NCI-H2029 treated with DMSO at 0.1 percent for 48 hours (cell line): ENCODE data around the gene LNX1.

Experiments
- DNase-seq: peaks from one replicate; lab custom pipeline; 2025; lab: John Stamatoyannopoulos, UW

LNX1 gene

DNA sequence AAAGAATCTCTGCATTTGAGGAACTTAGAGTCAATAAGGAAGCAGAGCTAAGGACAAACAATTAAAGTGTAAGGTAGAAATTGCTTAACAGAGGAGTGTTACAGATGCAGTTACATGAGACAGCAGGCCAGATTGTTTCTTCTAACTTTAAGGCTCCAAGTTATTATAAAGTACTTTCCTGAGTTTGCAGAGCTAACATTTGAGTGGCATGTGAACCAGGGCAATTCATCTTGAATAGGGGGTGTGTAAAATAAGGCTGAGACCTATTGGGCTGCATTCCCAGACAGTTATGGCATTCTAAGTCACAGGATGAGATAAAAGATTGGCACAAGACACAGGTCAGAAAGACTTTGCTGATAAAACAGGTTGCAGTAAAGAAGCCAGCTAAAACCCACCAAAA is 7.6 kb upstream of the LNX1 start:
- no peak for DNase-seq

DNA sequence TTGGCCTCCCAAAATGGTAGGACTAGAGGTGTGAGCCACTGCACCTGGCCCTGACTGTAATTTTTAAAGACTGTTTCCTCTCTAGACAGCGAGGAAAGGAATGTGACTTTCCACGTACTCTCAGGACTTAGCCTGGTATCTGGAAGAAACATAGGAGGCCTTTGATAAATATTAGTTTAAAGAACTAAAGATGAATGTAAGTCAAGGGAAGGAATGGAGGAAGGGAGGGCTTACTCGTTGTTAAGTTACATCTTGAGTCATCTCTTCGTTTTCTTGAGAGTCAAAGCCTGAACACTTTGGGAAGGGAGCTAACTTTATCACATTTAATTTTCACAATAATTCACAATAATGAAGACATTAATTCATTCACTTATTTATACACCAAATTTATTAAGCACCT is 7.2 kb upstream of the LNX1 start:
- no peak for DNase-seq

DNA sequence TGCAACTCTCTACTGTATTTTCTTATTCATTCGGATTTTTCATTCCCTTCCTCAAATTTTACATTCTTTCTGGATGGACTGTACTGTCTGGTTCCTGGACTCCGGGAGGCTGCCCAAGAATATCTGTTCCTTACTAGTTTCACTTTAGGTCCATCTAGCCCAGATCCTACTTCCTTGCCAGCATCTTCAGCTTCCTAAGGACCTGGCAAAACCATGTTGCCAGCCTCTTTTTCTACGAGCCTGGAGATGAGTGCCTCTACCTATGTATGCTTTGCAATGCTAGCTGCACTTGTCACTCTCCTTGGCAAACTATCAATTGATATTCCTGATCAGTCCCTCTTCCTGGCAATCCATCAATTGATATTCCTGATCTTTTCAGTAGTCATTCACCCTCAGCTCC is 5.6 kb upstream of the LNX1 start:
- DNase-seq = no peak

DNA sequence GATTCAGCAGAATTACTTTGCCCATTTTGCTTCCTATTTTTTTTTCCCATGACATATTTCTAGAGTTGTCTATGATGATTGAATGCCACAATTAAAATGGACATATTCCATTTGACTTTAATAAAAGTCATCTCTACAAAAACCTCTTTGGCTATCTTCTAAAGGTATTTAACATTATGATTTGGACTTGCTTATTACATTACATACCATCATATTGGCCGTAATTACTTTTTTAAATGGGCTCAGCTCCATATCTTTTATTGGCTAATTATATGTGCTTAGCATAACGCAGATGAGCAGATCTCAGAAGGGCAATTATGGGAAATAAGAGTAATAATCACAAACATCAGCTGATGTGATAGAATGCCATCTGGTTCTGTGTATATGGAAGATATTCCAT is 4.5 kb upstream of the LNX1 start:
- no peak for DNase-seq

DNA sequence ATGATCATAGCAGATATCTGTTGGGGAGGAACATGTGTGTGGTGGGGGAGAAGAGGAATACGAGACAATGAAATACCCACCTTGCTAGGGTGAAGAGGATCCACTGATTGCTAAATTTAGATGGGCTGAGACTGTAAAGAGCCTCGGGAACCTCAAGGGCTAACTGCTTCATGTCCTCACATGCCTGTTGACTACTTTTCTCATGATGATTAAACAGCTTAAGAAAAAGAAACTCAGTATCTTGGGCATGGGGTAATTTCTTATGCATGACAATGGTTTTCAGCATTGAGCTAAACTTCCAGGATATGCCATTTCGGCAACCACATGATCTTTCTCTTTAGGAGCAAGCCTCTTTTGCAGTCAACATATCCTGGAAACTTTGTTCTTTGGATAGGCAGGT is 3.9 kb upstream of the LNX1 start:
- DNase-seq = no peak

DNA sequence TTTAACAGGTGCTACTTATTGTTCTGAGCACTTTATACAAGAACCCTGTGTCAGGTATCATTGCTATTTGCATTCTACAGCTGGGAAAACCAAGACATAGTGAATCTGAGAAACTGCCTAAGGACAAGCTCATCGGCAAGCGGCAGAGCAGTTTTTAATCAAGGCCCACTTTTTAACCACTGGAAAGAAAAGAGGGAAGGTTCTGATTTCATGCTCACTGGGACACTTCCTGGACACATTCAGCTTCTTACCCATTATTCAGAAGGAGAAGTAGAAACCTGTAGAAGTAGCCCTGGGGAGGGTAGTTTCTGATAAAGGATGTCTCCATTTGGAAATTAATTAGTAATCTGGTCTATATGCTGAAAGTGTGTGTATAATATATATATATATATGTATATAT is 2.5 kb upstream of the LNX1 start:
- DNase-seq = peak; percentile 24

DNA sequence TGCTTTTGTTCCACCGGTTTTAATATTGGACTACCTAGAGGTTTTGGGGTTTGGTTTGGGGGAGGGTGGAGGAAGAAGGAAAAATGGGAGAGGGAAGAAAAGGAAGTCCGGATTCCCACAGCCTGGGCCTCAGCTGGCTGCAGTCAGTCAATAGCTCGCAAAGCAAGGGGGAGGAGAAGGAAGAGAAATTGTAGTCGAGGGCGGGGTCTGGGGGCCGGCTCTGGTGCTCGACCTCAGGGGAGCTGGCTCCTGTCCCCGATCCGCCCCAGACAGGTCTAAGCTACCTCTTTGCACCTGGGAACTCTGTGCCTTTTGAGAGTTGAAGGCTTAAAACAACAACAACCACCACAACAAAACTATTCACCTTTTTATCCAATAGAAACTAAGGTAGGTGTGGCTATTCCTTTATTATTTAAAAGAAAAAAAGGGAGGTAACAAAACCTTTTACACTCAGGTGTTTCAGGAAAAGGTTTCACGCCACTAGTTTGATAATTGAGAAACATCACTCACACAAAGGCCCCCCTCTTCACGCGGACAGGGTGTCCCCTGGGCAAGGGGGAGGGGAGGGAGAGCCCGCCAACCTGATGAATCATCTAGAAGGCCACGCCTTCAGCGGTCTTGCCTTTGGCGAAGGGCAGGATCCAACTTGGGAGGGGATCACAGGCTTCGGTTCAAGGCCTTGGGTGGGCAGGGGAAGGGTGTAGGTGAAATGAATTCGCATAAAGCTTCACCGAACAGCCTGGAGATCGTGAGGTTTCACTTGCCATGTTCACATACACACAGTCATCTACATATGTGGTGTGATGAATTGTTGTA is 1.6 kb upstream of the LNX1 start:
- DNase-seq = peak; percentile 91

DNA sequence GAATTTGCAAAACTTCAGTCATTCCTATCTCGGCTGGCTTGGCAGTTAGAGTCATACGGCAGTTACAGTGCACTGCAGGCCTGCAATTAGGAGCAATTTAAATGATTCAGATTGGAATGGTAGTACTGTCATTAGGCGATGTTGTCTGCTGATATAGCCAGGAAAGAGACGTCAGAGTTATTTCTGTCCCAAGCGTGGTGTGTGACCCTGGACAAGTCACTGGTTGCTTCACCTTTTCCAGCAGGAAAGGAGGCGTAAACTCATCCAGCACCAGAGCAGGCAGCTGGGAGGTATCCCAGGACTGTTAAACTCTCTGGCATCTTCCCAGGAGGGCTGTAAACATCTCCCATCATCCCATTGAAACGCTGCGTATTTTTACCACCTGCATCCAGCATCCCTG is 836 bp upstream of the LNX1 start:
- DNase-seq = no peak

DNA sequence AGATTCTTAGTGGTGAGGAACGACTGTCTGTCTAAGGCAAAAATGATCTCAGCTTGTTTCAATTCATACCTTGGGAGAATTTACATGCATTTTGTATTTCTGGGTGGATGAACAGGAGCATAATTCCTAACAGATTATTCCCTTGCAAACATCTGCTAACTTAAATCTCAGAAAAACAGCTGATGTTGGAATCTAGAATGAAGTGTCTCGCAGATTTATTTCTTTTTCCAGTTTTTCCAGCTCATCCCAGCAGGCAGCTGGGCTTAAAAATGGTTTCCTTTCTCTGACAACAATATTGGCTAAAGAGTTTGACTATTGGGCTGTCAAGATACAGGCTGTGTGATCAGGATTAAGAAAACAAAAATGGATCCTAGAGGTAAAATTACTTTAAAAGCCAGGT is 1.1 kb downstream of the LNX1 start:
- no peak for DNase-seq

DNA sequence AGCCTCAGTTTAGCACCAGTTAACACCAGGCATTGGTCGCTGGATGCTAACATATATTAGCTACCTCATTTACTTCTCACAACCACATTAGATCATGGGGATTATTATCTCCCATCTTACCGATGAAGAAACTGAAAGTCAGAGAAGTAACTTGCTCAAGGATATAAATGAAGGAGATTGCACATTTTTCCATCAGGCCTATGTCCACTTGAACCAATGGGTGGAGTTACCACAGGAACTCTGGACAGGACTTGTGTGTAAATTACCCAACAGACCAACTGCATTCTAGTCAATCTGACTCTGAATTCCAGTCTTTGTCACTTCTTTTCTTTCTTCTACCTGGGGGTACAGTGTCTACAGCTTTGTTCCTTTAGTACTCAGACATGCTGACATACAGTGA is 1.8 kb downstream of the LNX1 start:
- DNase-seq = no peak

DNA sequence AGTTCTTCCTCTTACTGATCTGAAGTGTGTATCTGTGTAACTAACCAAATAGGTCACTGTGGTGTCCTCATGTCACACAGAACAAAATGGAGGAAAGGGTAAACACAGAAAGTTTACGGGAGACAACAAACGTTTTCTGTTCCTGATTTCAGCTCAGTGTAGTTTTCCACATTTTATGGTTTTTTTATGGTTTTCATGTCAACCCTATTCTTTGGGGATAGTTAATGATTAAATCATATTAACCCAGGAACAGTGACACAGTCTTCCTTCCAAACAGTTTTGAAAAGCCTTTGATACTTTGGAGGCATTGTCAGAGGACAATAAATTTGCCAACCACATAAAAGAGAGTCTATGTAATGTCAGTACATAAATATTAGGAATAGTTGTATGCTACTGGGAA is 4.2 kb downstream of the LNX1 start:
- DNase-seq = no peak

DNA sequence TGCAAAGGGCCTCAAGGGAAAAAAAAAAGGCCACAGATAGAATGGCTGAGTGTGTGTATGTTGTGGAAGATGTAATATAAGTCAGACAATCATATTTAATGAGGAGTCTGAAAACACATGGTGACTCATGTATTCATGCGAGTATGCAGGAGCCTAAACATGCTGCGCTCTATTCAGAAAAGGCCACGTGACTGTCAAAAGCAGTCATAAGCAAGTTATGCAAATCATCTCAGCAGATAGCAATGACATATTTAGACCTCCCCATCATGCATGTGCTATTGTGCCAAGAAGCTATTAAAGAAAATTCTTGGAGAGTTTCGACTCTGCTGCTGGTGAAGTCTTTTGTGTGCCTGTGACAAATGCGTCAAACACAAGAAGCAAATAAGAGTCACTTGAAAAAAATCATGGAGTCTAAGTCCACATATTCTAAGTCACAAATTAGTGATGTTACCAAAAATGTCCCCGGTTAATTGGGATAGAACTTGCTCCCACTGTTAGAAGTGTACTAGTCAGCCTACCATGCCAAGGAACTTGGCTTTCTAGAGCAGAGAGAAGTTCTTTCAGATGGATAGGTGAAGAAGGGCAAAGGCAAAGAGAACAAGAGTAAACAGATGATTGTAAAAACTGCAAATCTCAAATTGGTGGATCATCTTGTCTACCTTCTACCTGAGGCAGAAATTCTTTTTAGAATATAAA is 5.0 kb downstream of the LNX1 start:
- DNase-seq = no peak

DNA sequence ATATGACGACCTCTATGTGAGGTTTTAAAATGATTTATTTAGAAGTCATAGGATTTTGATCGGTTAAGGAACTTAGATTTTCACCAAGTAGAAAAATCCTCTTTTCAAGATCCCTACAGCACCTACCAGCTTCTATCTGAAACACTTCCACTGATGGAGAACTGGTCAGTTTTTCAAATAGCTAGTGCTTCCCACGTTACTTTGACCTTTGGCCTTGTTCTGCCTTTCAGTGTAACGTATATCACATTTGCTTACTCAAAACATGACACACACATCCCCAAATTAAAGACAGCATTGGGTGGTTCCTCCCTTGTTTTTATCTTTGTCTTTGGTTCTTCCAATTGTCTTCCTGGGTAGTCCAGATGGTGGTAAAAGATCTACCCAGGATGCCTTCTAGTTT is 6.6 kb downstream of the LNX1 start:
- DNase-seq = no peak

DNA sequence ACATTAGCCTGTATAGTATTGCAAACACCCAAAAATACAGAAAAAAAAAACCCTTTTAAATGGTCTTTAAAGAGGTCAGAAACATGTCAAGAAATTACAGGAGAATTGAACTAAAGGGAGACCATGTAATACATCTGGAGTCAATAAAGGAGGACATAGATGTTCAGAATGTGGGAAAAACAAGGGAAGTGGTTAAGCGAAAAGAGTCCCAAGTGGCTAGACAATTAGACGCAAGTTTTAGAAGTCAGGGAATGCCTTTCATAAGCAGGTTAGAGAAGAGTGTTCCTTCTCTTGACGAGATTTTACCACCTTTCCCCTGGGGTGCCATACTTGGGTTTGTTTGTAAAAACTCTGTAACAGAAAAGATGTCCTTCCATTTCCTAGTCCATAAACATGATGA is 7.8 kb downstream of the LNX1 start:
- no peak for DNase-seq

DNA sequence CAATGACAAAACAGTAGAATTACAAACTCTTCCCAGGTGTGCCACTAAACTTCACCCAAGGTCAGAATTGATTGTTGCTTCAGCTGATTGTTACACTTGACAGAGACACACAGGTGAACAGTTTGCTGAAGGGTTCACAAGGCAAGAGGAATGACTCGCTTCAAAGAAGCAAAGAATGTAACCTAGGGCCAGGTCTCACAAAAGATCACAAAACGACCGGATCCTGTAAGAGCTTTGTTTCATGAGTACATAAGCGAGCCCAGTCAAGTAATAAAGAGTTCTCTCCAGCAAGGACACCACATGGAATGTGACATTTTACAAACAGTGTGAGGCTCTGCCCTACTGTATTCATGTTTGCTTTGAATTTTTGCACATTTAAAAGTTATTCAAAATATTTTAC is 9.1 kb downstream of the LNX1 start:
- DNase-seq = no peak

DNA sequence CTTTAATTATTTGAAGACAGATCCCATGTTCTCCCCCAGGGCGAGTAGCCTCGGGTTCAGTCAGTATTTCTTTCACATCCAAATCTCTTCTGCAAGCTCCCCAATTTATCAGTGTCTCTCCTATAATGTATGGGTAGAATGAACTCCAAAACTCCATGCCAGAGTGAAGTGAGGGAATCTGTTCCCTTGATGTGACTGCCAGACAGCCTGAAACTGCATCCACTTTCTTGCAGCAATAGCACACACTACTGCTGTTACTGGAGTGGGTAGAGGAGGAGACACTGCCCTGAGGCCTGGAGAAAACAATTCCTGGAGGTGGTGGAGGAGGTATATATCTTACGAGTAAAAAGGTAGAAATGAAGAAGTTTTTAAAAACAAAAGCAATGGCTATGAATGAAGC is 11.0 kb downstream of the LNX1 start:
- no peak for DNase-seq

DNA sequence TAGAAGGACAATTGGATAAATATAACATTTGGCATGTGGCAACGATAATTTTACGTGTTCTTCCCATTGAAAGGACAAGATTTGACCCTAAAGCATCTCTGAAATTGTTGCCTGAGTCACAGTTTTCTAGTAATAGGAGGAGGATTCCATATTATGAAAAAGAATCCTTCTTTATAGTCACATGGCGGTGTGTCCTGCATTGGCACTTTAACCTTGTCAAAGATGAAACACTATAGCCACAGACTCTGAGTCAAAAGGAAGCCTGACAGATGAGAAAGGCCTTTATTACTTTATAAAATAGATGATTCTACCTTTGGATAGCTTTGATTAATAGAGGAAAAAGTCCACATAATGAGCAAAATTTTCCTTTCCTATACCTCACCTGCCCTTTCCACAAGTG is 11.5 kb downstream of the LNX1 start:
- no peak for DNase-seq

DNA sequence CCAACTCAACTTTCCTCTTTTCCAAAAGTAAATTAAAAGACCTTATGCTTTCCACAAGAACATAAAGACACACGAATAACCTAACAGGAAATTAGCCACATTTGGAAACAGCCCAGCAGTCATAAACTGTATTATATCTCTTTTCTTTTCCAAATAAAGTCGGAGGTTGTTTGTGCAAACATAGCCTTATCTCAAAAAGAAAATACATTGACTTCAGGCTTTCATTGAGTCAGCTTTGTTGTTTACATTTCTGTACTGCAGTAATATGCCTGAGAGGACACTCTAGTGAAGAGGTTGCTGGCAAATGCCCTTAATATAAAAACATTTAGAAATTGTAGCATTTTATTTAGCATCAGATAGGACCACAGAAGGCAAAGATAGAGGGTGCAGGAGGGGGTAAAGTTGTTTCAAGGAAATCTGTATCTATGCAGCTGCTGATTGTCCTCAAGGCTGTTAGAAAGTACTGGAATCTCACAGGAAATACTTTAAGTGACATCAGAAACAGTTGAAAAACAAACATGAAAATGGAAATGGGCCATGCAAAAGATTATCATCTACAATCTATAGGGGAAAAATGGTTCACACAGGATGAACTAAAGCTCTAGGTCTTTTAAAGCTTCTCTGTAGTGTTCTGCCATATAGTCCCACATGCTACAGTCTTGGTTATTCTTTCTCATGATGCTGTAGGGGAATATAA is 14.5 kb downstream of the LNX1 start:
- peak; percentile 62 for DNase-seq

DNA sequence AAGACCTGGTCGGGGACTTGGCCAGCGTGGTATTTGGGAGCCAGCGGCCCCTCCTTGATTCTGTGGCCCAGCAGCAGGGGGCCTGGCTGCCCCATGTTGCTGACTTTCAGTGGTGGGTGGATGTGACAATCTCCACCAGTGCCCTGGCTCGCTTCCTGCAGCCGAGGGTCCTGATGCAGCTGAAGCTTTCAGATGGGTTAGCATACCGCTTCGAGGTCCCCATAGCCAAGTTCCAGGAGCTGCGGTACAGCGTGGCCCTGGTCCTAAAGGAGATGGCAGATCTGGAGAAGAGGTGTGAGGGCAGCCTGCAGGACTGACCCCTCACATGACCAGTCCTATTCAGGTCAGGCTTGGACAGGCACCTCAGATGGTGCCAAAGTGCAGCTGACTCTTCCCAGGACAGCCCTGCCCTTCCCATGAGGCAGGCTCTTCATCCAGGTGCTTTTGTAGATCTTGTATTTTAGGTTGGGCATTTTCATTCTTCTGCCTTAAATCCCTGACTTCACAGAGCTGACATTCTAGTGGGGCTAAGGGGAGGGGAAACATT is 15.1 kb downstream of the LNX1 start:
- DNase-seq = no peak

DNA sequence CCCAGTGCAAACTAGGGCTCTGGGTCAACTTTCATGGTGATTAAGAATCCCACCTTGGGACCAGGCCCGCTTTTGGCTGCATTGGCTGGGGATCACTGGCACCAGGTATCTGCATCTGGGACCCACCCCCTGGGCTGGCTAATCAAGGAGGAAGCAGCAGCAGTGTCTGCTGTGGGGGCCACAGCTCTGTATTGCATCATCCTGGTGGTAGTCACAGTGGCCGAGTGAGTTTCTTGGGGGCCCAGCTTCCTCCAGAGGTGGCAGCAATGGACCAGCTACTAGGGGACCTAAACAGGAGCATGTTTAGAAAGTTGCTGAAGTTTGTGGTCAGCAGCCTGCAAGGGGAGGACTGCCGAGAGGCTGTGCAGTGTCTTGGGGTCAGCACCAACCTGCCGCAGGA is 15.7 kb downstream of the LNX1 start:
- no peak for DNase-seq

DNA sequence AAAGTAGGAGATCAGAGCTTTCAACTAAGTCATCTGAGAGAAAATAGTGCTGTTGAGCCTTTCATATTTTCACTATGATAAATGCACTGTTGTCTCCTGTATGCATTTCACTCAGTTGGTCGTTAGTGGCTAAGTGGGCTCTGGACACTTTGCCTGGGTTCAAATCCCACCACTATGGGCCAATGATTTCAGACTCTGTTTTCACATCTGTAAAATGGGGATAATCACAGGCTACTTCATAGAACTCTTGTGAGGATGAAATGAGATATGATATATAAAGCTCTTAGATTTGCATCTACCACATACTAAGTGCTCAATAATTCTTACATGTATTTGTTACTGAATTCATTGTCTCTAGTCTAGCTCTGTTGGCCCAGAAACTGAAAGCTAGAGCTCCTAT is 16.8 kb downstream of the LNX1 start:
- no peak for DNase-seq

DNA sequence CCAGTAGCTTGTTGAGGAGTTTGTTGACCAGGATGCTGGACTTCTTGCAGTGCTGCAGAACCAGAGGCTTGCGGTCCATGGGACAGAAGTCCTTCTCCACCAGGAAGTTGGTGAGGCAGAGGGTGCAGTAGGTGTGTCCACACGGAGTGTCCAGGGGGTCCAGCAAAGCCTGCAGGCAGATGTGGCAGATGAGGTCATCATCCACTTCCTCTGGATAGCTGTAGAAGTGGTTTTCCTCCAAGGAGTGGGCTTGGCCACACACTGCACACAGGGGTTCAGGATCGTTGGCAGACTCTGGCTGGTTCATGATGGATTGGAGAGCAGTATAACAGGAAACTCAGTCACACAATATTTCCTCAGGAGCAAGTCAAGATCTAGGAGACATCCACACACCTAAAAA is 17.6 kb downstream of the LNX1 start:
- no peak for DNase-seq

DNA sequence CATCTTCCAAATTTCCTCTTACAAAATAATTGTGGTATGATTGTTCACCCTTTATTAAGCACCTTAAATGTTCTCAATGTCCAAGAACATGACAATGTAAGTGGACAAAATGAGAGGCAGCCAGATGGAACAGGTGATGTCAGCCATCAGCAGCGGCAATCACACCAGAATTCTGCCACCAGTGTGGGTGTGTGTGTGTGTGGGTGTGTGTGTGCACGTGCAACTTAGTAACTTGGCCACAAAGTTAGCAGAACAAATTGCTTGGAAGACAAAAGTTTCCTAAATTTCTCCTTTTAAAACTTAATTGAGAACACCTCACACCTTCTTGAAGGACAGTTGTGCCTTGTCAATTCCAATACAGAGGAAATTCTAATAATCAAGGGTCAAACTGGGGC is 18.7 kb downstream of the LNX1 start:
- DNase-seq = no peak
